Upper lobe of right lung (tissue), 1 donor: ENCODE results near the gene SSB. TPM values are rescaled to one million over a fixed set of nuclear protein-coding genes. Genes with fewer than 3 reads are reported as not detected.
A peak's percentile ranks its signal among the peaks of the same experiment; 100 is the strongest.

Experiments used
- ATAC-seq: fragments of 200-7000 bp; cut with Tn5 transposase; one replicate; pipeline ENCODE4 v1.9.1; 2020; ENCODE audit warnings: mild to moderate bottlenecking, moderate library complexity
- DNase-seq: peaks from one replicate; pipeline ENCODE4 v3.0.0-alpha.2; 2020
- H3K27ac ChIP-seq: fragments of 200-600 bp; one replicate; pipeline ENCODE4 v1.8.0; 2022
- H3K27me3 ChIP-seq: fragments of 200-600 bp; one replicate; pipeline ENCODE4 v1.8.0; 2022; ENCODE audit warnings: mild to moderate bottlenecking
- H3K36me3 ChIP-seq: fragments of 200-600 bp; one replicate; pipeline ENCODE4 v1.8.0; 2022
- H3K4me1 ChIP-seq: fragments of 200-600 bp; one replicate; pipeline ENCODE4 v1.8.0; 2022
- H3K4me3 ChIP-seq: fragments of 200-600 bp; one replicate; pipeline ENCODE4 v1.8.0; 2022; ENCODE audit warnings: mild to moderate bottlenecking
- H3K9me3 ChIP-seq: fragments of 200-600 bp; one replicate; pipeline ENCODE4 v1.8.0; 2022
- CTCF ChIP-seq: fragments of 200-600 bp; IDR thresholded peaks from one replicate; pipeline ENCODE4 v1.8.0; 2022; ENCODE audit warnings: antibody characterized with exemption
- intact Hi-C: fragments of 100-400 bp; cut with DNase I; formaldehyde crosslinking; loops from one replicate; pipeline ENCODE4 v1.11.0; 2022
- total RNA-seq: library from RNA; stranded (reverse); fragmentation: NEBNext Ultra II Directional; extraction: Animal tissue kit (Norgen Biotek cat#: 25700); gene quantifications from one replicate; pipeline ENCODE4 v1.2.1, GENCODE V29; 2021
- donor health status: DM: no; HTN: yes; CAD: no; lungs with severe emphysema.

The SSB gene
- total RNA-seq, 1 donor from 2014 or later = 70.7 TPM

DNA sequence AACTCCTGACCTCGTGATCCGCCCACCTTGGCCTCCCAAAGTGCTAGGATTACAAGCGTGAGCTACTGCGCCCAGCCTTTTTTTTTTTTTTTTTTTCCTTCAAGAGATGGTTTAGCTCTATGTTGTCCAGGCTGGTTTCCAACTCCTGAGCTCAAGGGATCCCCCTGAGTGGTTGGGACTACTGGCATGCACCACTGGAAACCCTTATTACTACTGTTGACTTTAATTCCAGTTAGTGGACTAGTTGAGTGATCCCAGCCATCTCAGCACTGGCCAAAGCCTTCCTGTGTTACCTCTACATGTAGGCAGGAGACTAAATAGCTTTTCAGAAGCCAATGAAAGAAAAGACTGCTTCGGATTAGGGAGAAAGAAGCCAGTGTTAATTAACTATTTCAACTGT, 8.1 kb upstream of the SSB start:
- Histone ChIP-seq H3K4me3 (no peak overlapping the region), H3K4me1 (no peaks in the 10 kb centered on the region), H3K27ac (no peak overlapping the region), H3K27me3 (no peaks in the 10 kb centered on the region), H3K36me3 (no peaks in the 10 kb centered on the region), H3K9me3 (no peaks in the 10 kb centered on the region)
- DNase-seq (no peak), ATAC-seq (no peak)
- intact Hi-C loops = no loop called here
- TF ChIP-seq CTCF = no peak

GRCh38 chr2:169795181-169795580, 3.5 kb upstream of the SSB start:
- Histone ChIP-seq H3K27me3 (no peaks in the 10 kb centered on the region), H3K36me3 (no peaks in the 10 kb centered on the region), H3K9me3 (no peaks in the 10 kb centered on the region), H3K27ac (no peak overlapping the region), H3K4me1 (peaks cover 5% of the 10 kb centered on the region), H3K4me3 (no peak overlapping the region)
- no peak for DNase-seq
- ATAC-seq = no peak
- intact Hi-C loops = no loop called here
- no peak for TF ChIP-seq CTCF

DNA sequence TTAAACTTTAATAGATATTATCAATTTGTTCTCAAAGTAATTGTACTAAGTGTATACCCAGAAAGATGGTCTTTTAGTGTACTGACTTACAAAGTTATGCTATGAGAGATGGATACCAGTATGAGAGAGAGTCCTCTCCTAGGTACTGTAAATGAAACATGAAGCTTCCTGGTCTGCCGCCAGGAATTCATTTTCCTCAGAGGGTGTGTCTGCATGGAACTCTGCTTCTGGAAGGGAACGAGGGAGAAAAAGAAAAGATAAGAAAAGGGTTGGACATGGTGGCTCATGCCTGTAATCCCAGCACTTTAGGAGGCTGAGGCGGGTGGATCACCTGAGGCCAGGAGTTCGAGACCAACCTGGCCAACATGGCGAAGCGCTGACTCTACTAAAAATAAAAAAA, 2.2 kb upstream of the SSB start:
- H3K27me3 ChIP-seq = no peaks in the 10 kb centered on the region
- no peak overlapping the region for H3K27ac ChIP-seq
- H3K9me3 ChIP-seq = no peaks in the 10 kb centered on the region
- no peak for TF ChIP-seq CTCF
- H3K36me3 ChIP-seq = peaks cover 7% of the 10 kb centered on the region
- H3K4me1 ChIP-seq = peaks cover 5% of the 10 kb centered on the region
- DNase-seq = no peak
- no peak overlapping the region for H3K4me3 ChIP-seq
- ATAC-seq = no peak
- intact Hi-C loops = no loop called here

- no peak overlapping the region for H3K4me3 ChIP-seq
Measured at GRCh38 chr2:169797601-169798000, 1.1 kb upstream of the SSB start.

DNA sequence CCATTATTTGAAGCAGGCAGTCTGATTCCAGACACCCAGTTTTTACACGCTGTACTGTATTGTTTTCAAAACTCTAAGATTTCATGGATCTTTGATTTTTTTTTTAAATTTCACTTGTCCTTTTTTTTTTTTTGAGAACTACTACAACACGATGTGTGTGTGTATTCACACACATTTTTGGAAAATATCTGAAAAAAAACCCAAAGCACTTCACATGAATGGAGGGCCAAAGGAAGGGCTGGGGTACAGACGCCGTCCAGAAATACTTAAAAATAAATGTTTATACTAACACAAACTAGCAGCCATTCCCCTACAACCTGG, 314 bp upstream of the SSB start:
- no peak for ATAC-seq
- Histone ChIP-seq H3K9me3 (no peaks in the 10 kb centered on the region), H3K4me3 (peak overlapping the region; percentile 88), H3K4me1 (peaks cover 5% of the 10 kb centered on the region), H3K27me3 (no peaks in the 10 kb centered on the region), H3K36me3 (peaks cover 24% of the 10 kb centered on the region), H3K27ac (peak overlapping the region; percentile 86)
- intact Hi-C loops = no loop called here
- TF ChIP-seq CTCF = no peak
- DNase-seq = no peak

More at GRCh38 chr2:169797601-169798000, 1.1 kb upstream of the SSB start:
- ATAC-seq (no peak), DNase-seq (no peak)
- Histone ChIP-seq H3K27me3 (no peaks in the 10 kb centered on the region), H3K27ac (no peak overlapping the region), H3K36me3 (peaks cover 16% of the 10 kb centered on the region), H3K4me1 (peaks cover 5% of the 10 kb centered on the region), H3K9me3 (no peaks in the 10 kb centered on the region)
- no peak for TF ChIP-seq CTCF
- intact Hi-C loops = no loop called here

- intact Hi-C loops = no loop called here
- no peaks in the 10 kb centered on the region for H3K9me3 ChIP-seq
- ATAC-seq (no peak), DNase-seq (no peak)
- H3K27me3 ChIP-seq = no peaks in the 10 kb centered on the region
- peaks cover 5% of the 10 kb centered on the region for H3K4me1 ChIP-seq
- H3K36me3 ChIP-seq = peaks cover 65% of the 10 kb centered on the region
- TF ChIP-seq CTCF = no peak
- H3K27ac ChIP-seq = no peak overlapping the region
- H3K4me3 ChIP-seq = no peak overlapping the region
Measured at GRCh38 chr2:169803480-169803879, 4.8 kb downstream of the SSB start.
